K562 (cell line): Measurements from ENCODE around the gene HLA-F. TPM values are rescaled to one million over a fixed set of nuclear protein-coding genes. Genes with fewer than 3 reads are reported as not detected.

Experiments used
- ATAC-seq: fragments of 200-7000 bp; cut with Tn5 transposase; 3 replicates; pipeline ENCODE4 v1.9.1; 2020; ENCODE audit warnings: moderate library complexity
- BruUV-seq: library from RNA; stranded (reverse); fragments of 400-500 nt; replicated peaks from 2 replicates; lab custom pipeline; 2021; lab: Mats Ljungman, UMichigan
- CTCF ChIA-PET: fragments of 300-600 bp; formaldehyde crosslinking; extraction: SDS; loops from one replicate; lab custom pipeline; 2021; ENCODE audit warnings: low intra/inter-chr PET ratio; lab: Yijun Ruan, JAX
- POLR2A ChIA-PET: fragments of 300-600, 350-650 bp; sonication (Branson Sonifier 250); formaldehyde crosslinking; extraction: SDS; loops from one replicate; lab custom pipeline; 2021; ENCODE audit warnings: antibody characterized with exemption, inconsistent platforms; lab: Yijun Ruan, JAX
- DNase-seq, 4 experiments: peaks; one replicate each; pipeline versions ENCODE4 v3.0.0 to v3.0.0-alpha.2; 2011 to 2018; ENCODE audit warnings: low spot score in 3 of 4, mixed read lengths in 3 of 4; ENCODE audit errors: extremely low read depth in 1 of 4
- FAIRE-seq: peaks from 2 replicates; lab custom pipeline; 2011; peaks lifted over from hg19 to GRCh38; lab: Jason Lieb, UNC
- H2AFZ ChIP-seq: 2 replicates; pipeline ENCODE4 v1.6.0; 2011; ENCODE audit warnings: low read depth, low read length, control low read depth, inconsistent platforms
- H3K27ac ChIP-seq: fragments of 200-600 bp; 3 replicates; pipeline ENCODE4 v1.8.0; 2011; ENCODE audit warnings: low read depth, mild to moderate bottlenecking, control low read depth, inconsistent platforms, low read length, moderate library complexity, mixed read lengths; ENCODE audit errors: extremely low read depth
- H3K27me3 ChIP-seq, 2 experiments: fragments of 300-600 bp in 1 of 2; 2 replicates in 1 of 2; 3 replicates in 1 of 2; pipeline versions ENCODE4 v1.6.0 to v1.8.0; 2011; ENCODE audit warnings: inconsistent platforms in 2 of 2, low read length in 2 of 2, mild to moderate bottlenecking in 1 of 2, mixed read lengths in 1 of 2, moderate library complexity in 1 of 2; ENCODE audit not compliant: control insufficient read depth in 2 of 2, insufficient read depth in 2 of 2
- H3K36me3 ChIP-seq: fragments of 300-600 bp; 3 replicates; pipeline ENCODE4 v1.8.0; 2011; ENCODE audit warnings: mild to moderate bottlenecking, low read length, inconsistent platforms; ENCODE audit not compliant: control insufficient read depth, insufficient read depth
- H3K4me1 ChIP-seq, 2 experiments: fragments of 200-600 bp in 1 of 2; replicated peaks in 1 of 2; 2 replicates in 1 of 2; 3 replicates in 1 of 2; pipeline versions ENCODE4 v1.5.1 to v1.8.0; 2011; ENCODE audit warnings: inconsistent platforms in 2 of 2, low read length in 2 of 2, mild to moderate bottlenecking in 1 of 2, mixed read lengths in 1 of 2, moderate library complexity in 1 of 2; ENCODE audit not compliant: control insufficient read depth in 2 of 2, insufficient read depth in 2 of 2
- H3K4me2 ChIP-seq: 2 replicates; pipeline ENCODE4 v1.6.1; 2011; ENCODE audit warnings: low read length, control low read depth, inconsistent platforms, mixed read lengths; ENCODE audit not compliant: insufficient read depth
- H3K4me3 ChIP-seq: fragments of 200-600 bp; sonication (generic), shearing (Covaris generic); 2 replicates; pipeline ENCODE4 v1.5.1; 2016; ENCODE audit warnings: control low read depth, inconsistent platforms
- H3K79me2 ChIP-seq: fragments of 200-600 bp; 3 replicates; pipeline ENCODE4 v1.8.0; 2011; ENCODE audit warnings: low read length, inconsistent platforms; ENCODE audit not compliant: control insufficient read depth, insufficient read depth
- H3K9ac ChIP-seq, 2 experiments: 2 replicates each; pipeline versions ENCODE4 v1.6.0 to v1.6.1; 2011; ENCODE audit warnings: low read depth in 2 of 2, low read length in 2 of 2, control low read depth in 1 of 2, inconsistent platforms in 1 of 2, mild to moderate bottlenecking in 1 of 2, mixed read lengths in 1 of 2; ENCODE audit not compliant: insufficient read depth in 1 of 2
- H3K9me1 ChIP-seq: one replicate; pipeline ENCODE4 v1.6.0; 2011; ENCODE audit warnings: inconsistent platforms, mild to moderate bottlenecking, low read length, moderate library complexity; ENCODE audit not compliant: control insufficient read depth, insufficient read depth
- H3K9me3 ChIP-seq: replicated peaks from 2 replicates; pipeline ENCODE4 v1.5.1; 2011; ENCODE audit warnings: low read depth, low read length, inconsistent platforms; ENCODE audit not compliant: control insufficient read depth, insufficient read depth
- H4K20me1 ChIP-seq: replicated peaks from 2 replicates; pipeline ENCODE4 v1.6.1; 2011; ENCODE audit warnings: low read length, inconsistent platforms, mixed read lengths; ENCODE audit not compliant: control insufficient read depth, insufficient read depth
- HDAC2 ChIP-seq: fragments of 450-650 bp; IDR thresholded peaks from 2 replicates; pipeline ENCODE4 v1.6.1; 2016; ENCODE audit warnings: mild to moderate bottlenecking
- HSF4 ChIP-seq: fragments of 250-450 bp; sonication (Bioruptor Pico); IDR thresholded peaks from 2 replicates; pipeline ENCODE4 v2.1.2; 2022; ENCODE audit warnings: mild to moderate bottlenecking, moderate library complexity, borderline replicate concordance
- SREBF1 ChIP-seq: fragments of 150-350 bp; IDR thresholded peaks from 2 replicates; pipeline ENCODE4 v1.6.1; 2014; ENCODE audit warnings: antibody characterized with exemption, low read depth, low read length, borderline replicate concordance
- U2AF1 ChIP-seq: fragments of 200-400 bp; formaldehyde crosslinking; optimal IDR thresholded peaks from 2 replicates; pipeline ENCODE3; 2017; ENCODE audit warnings: mild to moderate bottlenecking, low read depth, low read length, moderate library complexity
- ZBTB33 ChIP-seq: sonication (generic); formaldehyde crosslinking; IDR thresholded peaks from 2 replicates; pipeline ENCODE4 v1.8.1; 2023; ENCODE audit warnings: mild to moderate bottlenecking, missing genetic modification reagents
- ZNF766 ChIP-seq: fragments of 200-800 bp; sonication (Bioruptor generic); conservative IDR thresholded peaks from 2 replicates; pipeline ENCODE4 v1.6.1; 2016; ENCODE audit warnings: missing genetic modification characterization, missing compliant biosample characterization
- WGBS: fragments of 100-300 bp; shearing (Covaris generic); methylation state at CpG from one replicate; pipeline ENCODE4 v1.1.6; 2016; ENCODE audit warnings: low coverage, mixed read lengths; ENCODE audit not compliant: insufficient coverage; ENCODE audit errors: missing lambda C conversion rate; 5-methylcytosine and 5-hydroxymethylcytosine counted together
- in situ Hi-C: fragments of 300-500 bp; cut with MboI; formaldehyde crosslinking; loops from 4 replicates; pipeline ENCODE4 v1.15.0; 2018; ENCODE audit warnings: inconsistent platforms, mixed read lengths
- intact Hi-C: fragments of 100-400 bp; cut with micrococcal nuclease; formaldehyde crosslinking; loops from 2 replicates; pipeline ENCODE4 v1.14.2; 2022
- polyA plus RNA-seq, 8 experiments: library from polyadenylated mRNA; depleted of rRNA in 4 of 8; stranded (reverse) in 5 of 8; unstranded in 3 of 8; fragments of >200 nt; fragmentation: Nextera tagmentation in 2 of 8; fragmentation: Illumina TruSeq in 1 of 8; extraction: Ambion mirVana in 2 of 8; extraction: Trizol in 1 of 8; gene quantifications; 2 replicates each; pipeline versions ENCODE4 v1.2.1 to v1.2.3, GENCODE V29; 2011 to 2014; ENCODE audit warnings: inconsistent platforms in 1 of 8, missing spikeins in 1 of 8
- total RNA-seq, 7 experiments: library from RNA; depleted of rRNA in 6 of 7; stranded (reverse); fragments of >200 nt in 6 of 7; fragmentation: Illumina TruSeq in 2 of 7; extraction: Trizol in 2 of 7; gene quantifications; 2 replicates each; pipeline versions ENCODE4 v1.2.1 to v1.2.3, GENCODE V29; 2011 to 2021; ENCODE audit warnings: low replicate concordance in 1 of 7

HLA-F gene
- total and polyA plus RNA-seq, 9 of the 15 experiments (the other 6 are each of a cell fraction or from before 2014, with no cell fraction given) = 0.40 to 0.76 (median 0.46) TPM; not detected in 6

GRCh38 chr6:29755295-29755871, 32.1 kb downstream of the HLA-F start:
- ATAC-seq (no peak), DNase-seq (no peak), FAIRE-seq (no peak)
- in situ Hi-C loops (no loop called here), intact Hi-C loops (no loop called here)
- ChIA-PET CTCF (no interaction called here), POLR2A (no interaction called here)
- no peak overlapping the region for H2AFZ ChIP-seq
- BruUV-seq = no TSS peak
- peaks cover 12 to 18% of the 10 kb centered on the region in 2 experiments; a peak in 4 of 5 replicates for H3K4me1 ChIP-seq
- TF ChIP-seq ZBTB33 (CRISPR knock-in tag) = peak; percentile 77
- TF ChIP-seq SREBF1 = no peak
- TF ChIP-seq HDAC2 = no peak
- TF ChIP-seq ZNF766 = no peak
- no peak for TF ChIP-seq U2AF1
- TF ChIP-seq HSF4 (CRISPR knock-in tag) = no peak
- H3K36me3 ChIP-seq = no peaks in the 10 kb centered on the region
- no peaks in the 10 kb centered on the region for H3K79me2 ChIP-seq
- H4K20me1 ChIP-seq = no peaks in the 10 kb centered on the region
- WGBS = 56% methylated on average over 22 of the region's 23 CpGs
- H3K9me3 ChIP-seq = no peaks in the 10 kb centered on the region
- H3K27me3 ChIP-seq = peaks cover 0 to 4% of the 10 kb centered on the region in 2 experiments; a peak in 2 of 5 replicates
- no peaks in the 10 kb centered on the region for H3K9me1 ChIP-seq
- H3K9ac ChIP-seq = no peak overlapping the region
- no peak overlapping the region for H3K27ac ChIP-seq
- no peak overlapping the region for H3K4me3 ChIP-seq
- no peak overlapping the region for H3K4me2 ChIP-seq
